HepG2 (cell line): ENCODE data around the gene FAM89B. TPM values are rescaled to one million over a fixed set of nuclear protein-coding genes. Genes with fewer than 3 reads are reported as not detected.
A peak's percentile ranks its signal among the peaks of the same experiment; 100 is the strongest.

Source experiments
- ATAC-seq: fragments of 200-7000 bp; cut with Tn5 transposase; 3 replicates; pipeline ENCODE4 v1.9.1; 2020; ENCODE audit warnings: mild to moderate bottlenecking, moderate library complexity
- BruUV-seq: library from RNA; stranded (reverse); fragments of 400-500 nt; replicated peaks from 2 replicates; lab custom pipeline; 2021; lab: Mats Ljungman, UMichigan
- CTCF ChIA-PET: fragments of 300-600 bp; formaldehyde crosslinking; extraction: SDS; loops from one replicate; lab custom pipeline; 2021; ENCODE audit warnings: low total read pairs, inconsistent platforms, low intra/inter-chr PET ratio; lab: Yijun Ruan, JAX
- POLR2A ChIA-PET: fragments of 350-600 bp; sonication (Branson Sonifier 250); formaldehyde crosslinking; loops from one replicate; lab custom pipeline; 2020; ENCODE audit warnings: antibody characterized with exemption, inconsistent platforms; lab: Yijun Ruan, JAX
- DNase-seq: peaks from one replicate; pipeline ENCODE4 v3.0.0-alpha.2; 2015; ENCODE audit warnings: low spot score
- FAIRE-seq: peaks from 3 replicates; lab custom pipeline; 2011; peaks lifted over from hg19 to GRCh38; lab: Jason Lieb, UNC
- H2AFZ ChIP-seq: one replicate; pipeline ENCODE4 v1.6.1; 2011; ENCODE audit warnings: low read length, inconsistent platforms
- H3K27ac ChIP-seq: fragments of 300-600 bp; 3 replicates; pipeline ENCODE4 v1.8.0; 2011; ENCODE audit warnings: mixed run types, mild to moderate bottlenecking, mixed read lengths, low read length, inconsistent platforms; ENCODE audit not compliant: insufficient read depth; ENCODE audit errors: extremely low read length
- H3K27me3 ChIP-seq, 2 experiments: fragments of 200-600 bp in 1 of 2; 2 replicates in 1 of 2; 3 replicates in 1 of 2; pipeline versions ENCODE4 v1.6.0 to v1.8.0; 2011; ENCODE audit warnings: low read length in 2 of 2, mild to moderate bottlenecking in 2 of 2, moderate library complexity in 2 of 2, inconsistent platforms in 1 of 2; ENCODE audit not compliant: insufficient read depth in 2 of 2, control insufficient read depth in 1 of 2
- H3K36me3 ChIP-seq, 2 experiments: fragments of 200-600 bp in 1 of 2; replicated peaks in 1 of 2; 2 replicates in 1 of 2; 3 replicates in 1 of 2; pipeline versions ENCODE4 v1.5.1 to v1.8.0; 2011; ENCODE audit warnings: low read length in 2 of 2, inconsistent platforms in 1 of 2; ENCODE audit not compliant: insufficient read depth in 2 of 2, control insufficient read depth in 1 of 2
- H3K4me1 ChIP-seq: 2 replicates; pipeline ENCODE4 v1.5.1; 2012; ENCODE audit warnings: low read length, inconsistent platforms; ENCODE audit not compliant: insufficient read depth
- H3K4me2 ChIP-seq: 2 replicates; pipeline ENCODE4 v1.6.0; 2011; ENCODE audit warnings: low read depth, low read length, inconsistent platforms
- H3K4me3 ChIP-seq, 3 experiments: fragments of 200-600 bp in 1 of 3; sonication (generic), shearing (Covaris generic) in 1 of 3; replicated peaks in 1 of 3; 2 replicates each; pipeline ENCODE4 v1.5.1; 2011 to 2016; ENCODE audit warnings: low read length in 3 of 3, inconsistent platforms in 2 of 3, low read depth in 2 of 3, mild to moderate bottlenecking in 2 of 3, control low read depth in 1 of 3, mixed read lengths in 1 of 3; ENCODE audit not compliant: insufficient read depth in 1 of 3
- H3K79me2 ChIP-seq: one replicate; pipeline ENCODE4 v1.6.1; 2011; ENCODE audit warnings: low read length, inconsistent platforms; ENCODE audit not compliant: insufficient read depth
- H3K9ac ChIP-seq: 2 replicates; pipeline ENCODE4 v1.6.0; 2011; ENCODE audit warnings: mild to moderate bottlenecking, low read depth, low read length, inconsistent platforms; ENCODE audit not compliant: insufficient read depth
- H3K9me3 ChIP-seq: 2 replicates; pipeline ENCODE4 v1.5.1; 2012; ENCODE audit warnings: mild to moderate bottlenecking, low read length
- H4K20me1 ChIP-seq: 2 replicates; pipeline ENCODE4 v1.6.0; 2011; ENCODE audit warnings: inconsistent platforms, mild to moderate bottlenecking, low read length, moderate library complexity; ENCODE audit not compliant: insufficient read depth
- CENPT ChIP-seq: sonication (generic); formaldehyde crosslinking; IDR thresholded peaks from 2 replicates; pipeline ENCODE4 v1.8.0; 2022; ENCODE audit warnings: low read depth, mild to moderate bottlenecking, moderate library complexity, missing genetic modification reagents
- EP300 ChIP-seq, 3 experiments: sonication (generic) in 1 of 3; formaldehyde crosslinking in 1 of 3; IDR thresholded peaks; 2 replicates each; pipeline versions ENCODE4 v1.5.1 to v1.6.1; 2011 to 2020; ENCODE audit warnings: low read depth in 2 of 3, low read length in 2 of 3, borderline replicate concordance in 1 of 3, improper control_type of control experiment in 1 of 3, mild to moderate bottlenecking in 1 of 3, missing genetic modification reagents in 1 of 3, moderate library complexity in 1 of 3
- ERF ChIP-seq: IDR thresholded peaks from 2 replicates; pipeline ENCODE4 v1.6.1; 2018; ENCODE audit warnings: missing biosample characterization, missing genetic modification reagents
- KAT7 ChIP-seq: IDR thresholded peaks from 2 replicates; pipeline ENCODE4 v1.6.1; 2018; ENCODE audit warnings: borderline replicate concordance, missing compliant biosample characterization
- MNT ChIP-seq: fragments of 450-650 bp; IDR thresholded peaks from 2 replicates; pipeline ENCODE4 v1.6.1; 2016
- NFATC3 ChIP-seq: sonication (generic); formaldehyde crosslinking; IDR thresholded peaks from 2 replicates; pipeline ENCODE4 v1.5.1; 2020; ENCODE audit warnings: mild to moderate bottlenecking, missing genetic modification reagents
- NR2C2 ChIP-seq: sonication (generic); formaldehyde crosslinking; IDR thresholded peaks from 2 replicates; pipeline ENCODE4 v1.4.0; 2020; ENCODE audit warnings: missing genetic modification reagents, mild to moderate bottlenecking, moderate library complexity, borderline replicate concordance
- POLR2AphosphoS5 ChIP-seq: IDR thresholded peaks from 2 replicates; pipeline ENCODE4 v1.6.1; 2012; ENCODE audit warnings: low read depth, low read length
- PPARG ChIP-seq: conservative IDR thresholded peaks from 2 replicates; pipeline ENCODE4 v1.6.1; 2016; ENCODE audit warnings: missing biosample characterization, missing genetic modification reagents
- SP2 ChIP-seq: sonication (generic); formaldehyde crosslinking; IDR thresholded peaks from 2 replicates; pipeline ENCODE4 v1.5.1; 2020; ENCODE audit warnings: mild to moderate bottlenecking, missing genetic modification reagents
- TBX2 ChIP-seq: sonication (generic); formaldehyde crosslinking; IDR thresholded peaks from 2 replicates; pipeline ENCODE4 v1.5.0; 2020; ENCODE audit warnings: missing genetic modification reagents, mild to moderate bottlenecking, borderline replicate concordance
- ZFP90 ChIP-seq: sonication (generic); formaldehyde crosslinking; IDR thresholded peaks from 2 replicates; pipeline ENCODE4 v1.8.0; 2022; ENCODE audit warnings: missing genetic modification reagents, mild to moderate bottlenecking, inconsistent platforms, borderline replicate concordance
- ZNF264 ChIP-seq: sonication (generic); formaldehyde crosslinking; IDR thresholded peaks from 2 replicates; pipeline ENCODE4 v1.4.0; 2020; ENCODE audit warnings: missing genetic modification reagents
- ZNF574 ChIP-seq: sonication (generic); formaldehyde crosslinking; IDR thresholded peaks from 2 replicates; pipeline ENCODE4 v1.4.0; 2020; ENCODE audit warnings: missing genetic modification reagents
- ZNF883 ChIP-seq: sonication (generic); formaldehyde crosslinking; IDR thresholded peaks from 2 replicates; pipeline ENCODE4 v1.5.1; 2020; ENCODE audit warnings: mild to moderate bottlenecking, missing genetic modification reagents; ENCODE audit errors: not compliant biosample characterization
- WGBS: methylation state at CpG from one replicate; pipeline ENCODE4 v1.1.6; 2017; ENCODE audit warnings: low lambda C conversion rate; 5-methylcytosine and 5-hydroxymethylcytosine counted together
- in situ Hi-C: cut with HindIII; loops from 2 replicates; pipeline ENCODE4 v1.10.0; 2017; ENCODE audit warnings: low pct_unique_long_range_greater_than_20kb; ENCODE audit not compliant: extremely low pct_ligation_motif_present
- intact Hi-C: fragments of 100-400 bp; cut with micrococcal nuclease; formaldehyde crosslinking; loops from one replicate; pipeline ENCODE4 v1.10.0; 2022; ENCODE audit not compliant: unreplicated experiment
- polyA plus RNA-seq, 8 experiments: library from polyadenylated mRNA; depleted of rRNA in 3 of 8; stranded (reverse) in 7 of 8; unstranded in 1 of 8; fragments of >200 nt; fragmentation: Illumina TruSeq in 4 of 8; extraction: Trizol in 4 of 8; gene quantifications; 2 replicates each; pipeline versions ENCODE4 v1.2.1 to v1.2.3, GENCODE V29; 2011 to 2016; ENCODE audit warnings: low read depth in 4 of 8, missing spikeins in 1 of 8, mixed read lengths in 1 of 8; ENCODE audit not compliant: insufficient read depth in 1 of 8
- total RNA-seq, 5 experiments: library from RNA; depleted of rRNA; stranded (reverse); fragments of >200 nt; fragmentation: Illumina TruSeq; extraction: Trizol; gene quantifications; 2 replicates each; pipeline ENCODE4 v1.2.3, GENCODE V29; 2016; ENCODE audit warnings: low read depth in 1 of 5

FAM89B gene
- total and polyA plus RNA-seq, 2 of the 13 experiments (the other 11 are each of a cell fraction or from before 2014, with no cell fraction given) = 5.7 to 8.0 TPM

GRCh38 chr11:65546217-65546958 is 25.9 kb upstream of the FAM89B start:
- WGBS = 73% methylated on average over 29 of the region's 64 CpGs
- in situ Hi-C loops (no loop called here), intact Hi-C loops (no loop called here)
- no peaks in the 10 kb centered on the region for H3K9me3 ChIP-seq
- peak overlapping the region; percentile 61 for H3K9ac ChIP-seq
- H3K27ac ChIP-seq = peak overlapping the region; percentile 66
- H3K4me2 ChIP-seq = peak overlapping the region; percentile 73
- no peak overlapping the region for H2AFZ ChIP-seq
- no peaks in the 10 kb centered on the region for H3K27me3 ChIP-seq
- ChIA-PET POLR2A (interaction anchor here (0.7 to 2.0 kb wide), 5 partner anchors 14 to 68 kb away, joined by 3 to 7 read pairs (median 3); partner anchors contain the start of gene ZNRD2), CTCF (no interaction called here)
- ATAC-seq (peak; percentile 64), DNase-seq (peak; percentile 75), FAIRE-seq (no peak)
- H3K79me2 ChIP-seq = no peaks in the 10 kb centered on the region
- no peaks in the 10 kb centered on the region for H4K20me1 ChIP-seq
- H3K4me1 ChIP-seq = peaks cover 26% of the 10 kb centered on the region
- peaks cover 4 to 11% of the 10 kb centered on the region in 2 experiments; a peak in 2 of 5 replicates for H3K36me3 ChIP-seq
- peak overlapping the region; percentile 44 to 68 (median 58); a peak in 5 of 6 replicates for H3K4me3 ChIP-seq
- BruUV-seq = no TSS peak
- 0 out of 4 replicates have a peak, but pooled peaks of 1 of the 2 experiments have one; percentile 17 for TF ChIP-seq EP300 (IDR thresholded peaks at IDR 0.05; ENCODE audit: low read depth in 2 of 2, low read length in 2 of 2)
- TF ChIP-seq EP300 (CRISPR knock-in tag; IDR thresholded peaks at IDR 0.05; ENCODE audit: borderline replicate concordance) = no peak
- no peak for TF ChIP-seq ZFP90 (CRISPR knock-in tag)
- peak; percentile 53; the same call in 1 of the 2 replicates for TF ChIP-seq ZNF574 (CRISPR knock-in tag)
- no peak for TF ChIP-seq NFATC3 (CRISPR knock-in tag)
- TF ChIP-seq CENPT (CRISPR knock-in tag) = no peak
- no peak for TF ChIP-seq MNT
- TF ChIP-seq ZNF264 (CRISPR knock-in tag) = no peak
- no peak for TF ChIP-seq SP2 (CRISPR knock-in tag)
- TF ChIP-seq KAT7 (CRISPR knock-in tag) = 0 out of 2 replicates have a peak, but pooled peaks have one; percentile 34
- TF ChIP-seq ERF (CRISPR knock-in tag) = peak; percentile 73; the same call in 1 of the 2 replicates
- peak; percentile 50; the same call in 1 of the 2 replicates for TF ChIP-seq POLR2AphosphoS5
- TF ChIP-seq ZNF883 = no peak
- TF ChIP-seq PPARG (CRISPR knock-in tag) = 0 out of 2 replicates have a peak, but pooled peaks have one; percentile 19
- TF ChIP-seq NR2C2 = peak; percentile 45; the same call in 1 of the 2 replicates
- peak; percentile 34; the same call in 1 of the 2 replicates for TF ChIP-seq TBX2 (CRISPR knock-in tag)
